Measurements from ENCODE around the gene SERINC3.
A peak's percentile ranks its signal among the peaks of the same experiment; 100 is the strongest.
"Not testable (repeated sequence)": the region's sequence is repeated elsewhere in the genome, so short reads cannot be mapped to it uniquely, and the experiment has no call there.

Gene SERINC3
- total RNA-seq, result 170 to 239 reads per million in 2 experiments

DNA sequence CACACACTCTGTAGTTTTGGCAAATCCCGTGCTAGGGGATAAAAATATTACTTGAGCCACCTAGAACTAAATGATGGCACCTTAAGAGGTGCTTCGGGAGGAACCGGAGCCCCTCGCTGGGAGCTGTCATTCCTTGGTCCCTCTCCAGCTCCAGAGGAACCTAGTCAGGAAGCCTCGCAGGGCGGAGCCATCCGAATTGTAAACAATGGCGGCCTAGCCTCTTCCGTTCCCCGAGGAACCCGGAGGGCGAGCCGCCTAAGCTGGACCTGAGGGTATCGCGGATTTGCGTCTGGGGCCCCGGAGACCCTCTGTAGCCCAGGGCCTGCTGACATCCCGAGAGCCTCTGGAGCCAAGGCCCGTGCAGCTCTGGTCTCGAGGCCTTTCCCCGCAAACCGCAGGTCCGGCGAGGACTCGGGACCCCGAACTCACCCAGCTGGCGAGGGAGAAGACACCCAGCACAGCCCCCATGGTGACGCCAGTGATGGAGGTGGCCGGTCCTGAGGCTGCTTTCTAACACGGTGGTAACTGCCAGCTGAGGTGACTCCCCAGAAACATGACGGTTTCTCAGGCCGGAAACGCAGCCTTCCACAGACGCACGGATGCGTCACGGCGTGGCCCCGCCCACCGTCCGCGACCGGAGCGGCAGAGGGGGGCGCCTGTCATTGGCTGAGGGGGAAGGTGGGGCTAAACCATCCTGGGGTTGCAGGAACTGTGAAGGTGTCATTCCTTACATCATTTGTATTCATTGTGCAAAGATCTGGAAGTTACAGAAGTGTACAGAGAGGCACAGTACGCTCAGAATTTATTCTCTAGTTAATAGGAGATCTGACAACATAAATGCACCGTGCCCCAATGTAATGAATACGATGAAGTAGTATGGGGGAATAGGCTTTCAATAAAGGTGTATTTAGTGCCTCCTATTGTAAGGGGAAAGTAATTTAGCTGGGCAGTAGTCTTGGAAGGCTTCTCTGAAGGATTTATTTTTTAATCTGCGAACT is at the start of gene SERINC3:
Gene SERINC3 (minus strand): TSS at position 587 of the 998 bp plus-strand sequence. CDS start 119 bp downstream, at position 468.
- DNase-seq (ENCODE audit: low read depth), result peak; percentile 97

DNA sequence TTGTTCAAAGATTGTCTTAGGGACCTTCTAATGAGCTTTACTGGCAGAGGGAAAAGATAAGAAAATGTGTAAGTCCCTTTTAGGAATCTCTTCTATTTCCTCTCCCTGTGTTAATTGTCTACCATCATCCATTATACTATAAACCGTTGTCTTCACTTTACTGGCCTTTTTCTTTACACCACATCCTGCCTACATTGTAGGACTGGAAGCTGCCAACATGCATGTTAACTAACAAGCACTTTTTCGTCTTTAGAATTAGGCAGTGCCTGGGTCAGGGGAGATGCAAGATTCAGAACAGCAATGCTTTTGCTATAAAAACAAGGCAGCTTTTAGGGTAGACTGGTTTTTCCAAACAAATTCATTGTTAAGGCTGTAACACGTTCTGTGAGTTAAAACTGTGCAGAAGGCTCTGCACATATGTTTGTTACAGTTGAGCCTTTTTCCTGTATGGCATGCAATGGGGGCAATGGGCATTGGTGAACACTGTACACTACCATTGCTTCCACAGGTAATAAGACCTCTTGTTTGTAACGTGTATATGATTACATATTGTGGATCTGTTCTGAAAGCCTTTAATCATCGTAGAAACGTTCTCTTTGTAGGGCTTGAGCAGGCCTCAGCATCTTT is 49.6 kb upstream of the SERINC3 start:
- DNase-seq (ENCODE audit: low read depth), result no peak

DNA sequence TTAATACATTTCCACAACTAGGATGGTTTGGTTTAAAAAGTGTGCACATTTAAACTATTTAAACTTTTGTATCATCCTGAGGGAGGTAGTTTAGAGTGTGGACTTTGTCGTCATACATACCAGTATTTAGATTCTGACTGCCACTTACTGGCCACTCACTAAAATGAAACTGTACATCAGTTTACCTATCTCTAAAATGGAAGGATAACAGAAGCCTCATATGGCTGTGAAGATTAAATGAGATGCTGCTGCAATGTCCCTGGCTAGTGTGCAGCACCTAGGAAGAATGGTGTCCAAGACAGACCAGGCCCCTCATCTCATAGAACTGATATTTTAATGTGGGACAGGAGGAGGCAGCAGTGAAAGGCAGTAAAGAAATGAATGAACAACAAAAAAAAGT is 48.5 kb upstream of the SERINC3 start:
- no peak for DNase-seq (ENCODE audit: low read depth)

DNA sequence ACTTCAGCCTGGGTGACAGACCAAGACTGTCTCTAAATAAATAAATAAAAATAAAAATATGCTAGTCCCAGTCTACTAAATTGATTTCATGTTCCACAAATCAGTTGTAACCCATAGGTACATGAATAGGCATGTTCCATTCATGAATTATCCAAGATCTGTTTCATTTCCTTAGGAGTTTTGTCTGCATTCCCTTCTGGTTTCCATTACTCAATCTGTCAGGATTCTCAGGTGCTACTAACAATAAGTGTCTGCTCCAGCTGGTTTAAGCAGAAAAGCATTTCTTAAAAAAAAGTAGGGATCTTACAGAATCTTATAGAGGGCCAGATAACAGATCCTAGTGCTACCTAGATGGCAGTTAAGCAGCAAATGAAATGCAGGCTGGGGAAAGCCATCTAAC is 44.9 kb upstream of the SERINC3 start:
- no peak for DNase-seq (ENCODE audit: low read depth)

DNA sequence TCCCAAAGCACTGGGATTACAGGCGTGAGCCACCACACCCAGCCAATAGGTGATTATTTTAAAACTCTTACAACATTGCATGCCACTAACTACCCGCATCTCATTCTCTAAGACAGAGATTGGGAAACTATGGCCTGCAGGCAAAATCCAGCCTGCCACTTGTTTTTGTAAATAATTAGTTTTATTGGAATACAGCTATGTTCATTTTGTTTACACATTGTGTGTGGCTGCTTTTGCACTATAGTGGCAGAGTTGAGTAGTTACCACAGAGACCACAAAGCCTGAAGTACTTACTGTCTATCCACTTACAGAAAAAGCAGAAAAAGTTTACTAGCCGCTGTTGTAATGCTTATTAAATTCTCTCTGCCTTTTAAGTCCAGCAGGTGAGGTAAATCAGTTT is 44.1 kb upstream of the SERINC3 start:
- no peak for DNase-seq (ENCODE audit: low read depth)

DNA sequence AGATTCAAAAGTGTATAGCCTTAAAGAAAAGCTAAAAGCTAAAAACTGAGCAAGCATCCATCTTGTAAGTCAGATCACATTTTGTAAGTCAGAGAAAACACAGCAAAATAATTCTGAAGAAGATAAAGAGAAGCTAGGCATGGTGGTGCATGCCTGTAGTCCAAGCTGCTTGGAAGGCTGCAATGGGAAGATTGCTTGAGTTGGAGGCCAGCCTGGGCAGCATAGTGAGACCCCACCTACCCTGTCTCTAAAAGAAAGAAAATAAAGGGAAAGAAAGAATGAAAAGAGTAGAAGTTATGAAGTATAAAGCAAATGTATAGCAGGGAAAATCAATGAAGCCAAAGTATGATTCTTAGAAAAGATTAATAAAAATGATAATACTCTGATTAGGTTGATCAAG is 40.0 kb upstream of the SERINC3 start:
- DNase-seq (ENCODE audit: low read depth), result no peak

DNA sequence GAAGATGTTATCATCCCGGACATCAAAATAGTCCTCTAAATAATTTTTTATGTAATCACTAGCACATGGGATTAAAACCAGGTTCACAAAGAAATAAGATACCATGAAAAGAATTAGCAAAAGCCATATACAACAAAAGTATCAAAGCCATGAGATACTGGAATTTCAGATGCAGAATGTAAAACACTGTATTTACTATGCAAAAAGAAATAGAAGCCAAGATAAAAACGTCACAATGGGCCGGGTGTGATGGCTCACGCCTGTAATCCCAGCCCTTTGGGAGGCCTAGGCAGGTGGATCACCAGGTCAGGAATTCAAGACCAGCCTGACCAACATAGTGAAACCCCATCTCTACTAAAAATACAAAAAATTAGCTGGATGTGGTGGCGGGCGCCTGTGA is 38.9 kb upstream of the SERINC3 start:
- DNase-seq (ENCODE audit: low read depth), result not testable (repeated sequence)

DNA sequence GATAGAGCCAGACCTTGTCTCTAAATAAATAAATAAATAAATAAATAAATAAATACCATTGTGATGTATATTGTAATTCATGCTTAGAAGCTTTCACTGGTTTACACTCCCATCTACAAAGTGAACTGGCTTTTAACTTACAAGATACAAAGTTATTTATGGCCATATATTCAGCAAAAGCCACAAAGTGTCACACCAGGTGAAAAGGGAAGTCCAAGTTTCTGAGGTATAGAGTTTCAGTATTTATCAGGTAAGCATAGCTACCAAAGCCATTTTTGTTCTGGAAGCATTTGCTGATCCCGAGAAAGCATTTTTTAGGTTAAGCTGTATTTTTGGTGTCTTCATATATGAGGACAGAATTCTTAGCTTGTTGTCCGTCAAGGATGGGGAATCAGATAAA is 38.4 kb upstream of the SERINC3 start:
- no peak for DNase-seq (ENCODE audit: low read depth)

DNA sequence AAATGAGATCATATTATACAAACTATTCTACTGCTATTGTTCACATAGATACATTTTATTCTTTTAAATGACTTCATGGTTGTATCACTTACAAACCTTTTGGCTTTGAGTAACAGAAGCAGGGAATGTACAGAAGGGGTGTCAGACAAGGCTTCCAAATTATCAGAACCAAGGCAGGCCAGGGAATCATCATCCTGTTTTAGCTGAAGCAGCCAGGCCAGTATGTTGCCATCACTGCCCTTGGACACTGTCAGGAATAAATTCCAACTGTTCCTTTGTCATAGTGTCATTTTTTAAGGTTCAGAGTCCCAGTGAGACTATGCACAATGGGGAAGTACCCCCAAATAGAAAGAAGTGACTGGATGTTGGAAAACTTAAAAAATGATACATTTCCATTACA is 37.4 kb upstream of the SERINC3 start:
- DNase-seq (ENCODE audit: low read depth), result no peak

DNA sequence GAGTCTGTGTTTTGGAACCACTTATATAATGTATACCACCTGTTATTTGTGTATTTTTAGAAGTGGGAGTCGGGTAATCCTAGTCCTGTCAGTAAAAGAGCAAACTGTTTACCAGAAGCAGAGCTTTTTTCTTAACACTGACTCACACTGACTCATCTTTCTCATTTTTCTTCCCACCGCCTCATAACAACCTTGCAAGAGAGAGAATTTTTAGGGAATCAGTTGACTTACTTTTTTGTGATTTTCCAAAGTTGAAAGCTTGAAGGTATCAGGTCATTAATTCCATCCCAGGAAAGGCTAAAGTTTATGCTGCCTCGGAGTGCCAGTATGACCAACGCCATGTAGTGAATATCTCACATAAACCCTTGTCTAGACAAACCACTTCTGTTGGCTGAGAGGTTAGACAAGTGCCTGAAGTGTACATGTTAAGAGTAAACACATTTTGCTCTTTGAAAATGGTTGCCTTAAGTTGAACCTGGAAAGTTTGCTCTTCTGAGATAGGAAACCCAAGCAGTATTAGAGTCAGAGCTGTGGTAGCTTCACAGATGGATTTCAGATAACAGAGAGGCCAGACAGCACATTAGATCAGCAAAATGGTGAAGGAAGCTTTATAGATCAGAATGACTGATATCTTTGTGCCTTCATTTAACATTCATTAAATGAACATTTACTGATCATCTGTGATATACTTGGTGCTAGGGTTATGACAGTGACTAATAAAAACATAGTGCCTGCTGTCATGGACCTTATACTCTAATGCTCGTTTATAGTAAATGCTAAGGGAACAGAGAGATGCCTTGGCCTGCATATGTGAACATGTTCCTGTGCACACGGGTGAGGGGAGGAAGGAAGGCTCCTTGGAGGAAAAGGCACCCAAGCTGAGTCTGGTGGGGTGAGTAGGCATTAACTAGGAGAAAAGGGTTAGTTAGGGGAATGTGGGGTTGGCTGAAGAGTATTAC is 31.4 kb upstream of the SERINC3 start:
- DNase-seq (ENCODE audit: low read depth), result no peak

DNA sequence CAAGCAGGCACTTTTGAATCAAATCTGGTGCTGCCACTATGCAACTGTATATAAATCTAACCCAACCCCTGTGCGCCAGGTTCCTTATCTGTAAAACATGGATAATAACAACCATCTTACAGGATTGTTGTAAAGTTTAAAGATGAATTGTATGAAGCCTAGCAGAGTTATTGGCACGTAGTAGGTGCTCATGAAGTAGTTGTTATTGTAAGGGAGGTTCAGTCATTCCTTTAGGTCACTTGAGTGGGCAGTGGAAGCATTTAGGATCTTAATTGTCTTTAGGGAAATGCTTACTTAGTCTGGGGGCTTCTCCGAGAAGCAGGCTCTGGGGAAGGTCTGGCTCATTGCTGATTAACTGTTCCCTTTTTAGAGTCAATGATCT is 30.7 kb upstream of the SERINC3 start:
- no peak for DNase-seq (ENCODE audit: low read depth)

DNA sequence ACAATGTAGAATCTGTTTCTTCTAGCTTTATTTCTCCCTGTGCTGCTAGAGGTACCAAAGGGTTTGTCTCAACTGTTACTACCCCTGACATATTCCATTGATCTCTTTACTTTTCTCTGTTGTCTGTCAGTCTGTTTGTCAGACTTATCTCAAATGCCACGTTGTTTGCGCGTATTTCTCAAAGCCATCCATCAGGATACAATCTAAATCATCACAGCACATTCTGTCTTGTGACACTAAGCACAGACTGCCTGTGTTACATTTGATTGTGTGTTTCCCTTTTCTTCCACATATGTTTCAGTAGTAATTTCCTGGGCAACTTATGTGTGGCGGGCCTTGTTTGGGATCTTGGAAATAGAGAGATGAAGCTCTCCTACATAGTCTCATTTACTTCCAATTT is 30.2 kb upstream of the SERINC3 start:
- DNase-seq (ENCODE audit: low read depth), result no peak

DNA sequence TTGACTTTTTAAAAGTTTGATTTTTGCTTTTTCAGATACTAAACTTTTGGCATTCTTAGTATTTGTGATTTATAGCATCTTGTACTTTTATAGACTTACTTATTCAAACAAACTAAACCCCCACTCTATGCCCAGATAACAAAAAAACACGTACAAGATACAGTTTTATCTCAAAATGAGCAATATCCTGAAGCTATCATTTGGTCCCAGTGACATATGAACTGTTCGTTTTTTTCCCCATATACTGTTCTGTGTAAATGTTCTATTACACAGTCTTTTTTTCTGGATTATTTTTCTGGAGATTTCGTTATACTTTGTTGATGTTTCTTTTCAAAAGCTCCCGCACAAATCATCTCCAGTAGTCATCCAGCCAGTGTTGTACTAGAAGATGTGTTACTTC is 27.3 kb upstream of the SERINC3 start:
- DNase-seq (ENCODE audit: low read depth), result no peak

DNA sequence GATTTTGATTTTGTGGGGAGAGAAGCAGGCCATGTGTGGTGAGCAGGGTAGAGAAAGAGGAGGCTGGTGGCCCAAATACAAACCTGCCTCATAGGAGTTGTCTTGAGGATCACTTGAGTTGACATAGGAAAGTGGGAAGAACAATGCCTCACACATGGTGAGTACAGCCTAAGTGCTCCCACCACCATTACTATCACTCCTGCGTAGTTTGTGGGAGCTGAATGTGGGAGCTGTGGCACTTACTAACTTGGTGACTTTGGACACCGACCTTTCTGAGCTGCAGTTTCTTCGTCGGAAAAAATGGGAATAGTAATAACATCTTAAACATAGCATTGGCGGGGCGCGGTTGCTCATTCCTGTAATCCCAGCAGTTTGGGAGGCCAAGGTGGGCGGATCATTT is 25.5 kb upstream of the SERINC3 start:
- DNase-seq (ENCODE audit: low read depth), result no peak

DNA sequence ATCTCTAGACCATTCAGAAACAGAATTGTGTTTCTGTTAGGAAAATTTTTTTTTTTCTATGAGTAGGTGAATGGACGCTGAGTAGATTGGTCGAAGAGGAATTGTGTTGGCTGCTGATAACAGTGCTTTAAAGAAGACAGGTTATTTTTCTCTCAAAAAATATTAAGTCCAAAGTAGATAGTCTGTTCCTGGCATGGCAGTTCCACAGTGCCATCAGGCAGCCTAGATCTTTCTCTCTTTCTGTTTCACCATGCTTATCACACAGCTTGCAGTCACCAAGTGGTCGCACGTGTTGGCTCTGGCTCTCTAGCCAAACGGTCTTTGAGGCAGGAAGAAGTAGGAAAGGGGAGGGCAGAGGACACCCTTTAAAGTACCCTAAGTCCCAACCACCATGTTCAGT is 22.4 kb upstream of the SERINC3 start:
- no peak for DNase-seq (ENCODE audit: low read depth)

DNA sequence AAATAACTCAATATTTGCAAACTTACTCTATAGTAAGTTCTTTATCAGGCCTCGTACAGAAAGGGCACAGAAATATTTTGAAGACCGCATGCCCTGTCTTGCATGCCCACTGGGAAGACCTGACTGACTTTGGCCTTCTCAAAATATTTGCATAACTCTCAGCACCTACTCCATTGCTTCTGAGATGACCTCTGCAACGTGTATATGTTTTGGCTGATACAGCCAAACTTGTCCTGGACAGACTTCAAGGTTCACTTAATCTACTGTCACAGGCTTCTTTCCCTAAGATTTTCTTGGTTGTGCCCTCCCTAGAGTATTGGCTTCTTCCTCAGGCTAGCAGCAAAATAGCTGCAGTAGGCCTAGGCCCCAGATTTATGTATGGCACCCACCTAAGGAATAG is 21.5 kb upstream of the SERINC3 start:
- no peak for DNase-seq (ENCODE audit: low read depth)

DNA sequence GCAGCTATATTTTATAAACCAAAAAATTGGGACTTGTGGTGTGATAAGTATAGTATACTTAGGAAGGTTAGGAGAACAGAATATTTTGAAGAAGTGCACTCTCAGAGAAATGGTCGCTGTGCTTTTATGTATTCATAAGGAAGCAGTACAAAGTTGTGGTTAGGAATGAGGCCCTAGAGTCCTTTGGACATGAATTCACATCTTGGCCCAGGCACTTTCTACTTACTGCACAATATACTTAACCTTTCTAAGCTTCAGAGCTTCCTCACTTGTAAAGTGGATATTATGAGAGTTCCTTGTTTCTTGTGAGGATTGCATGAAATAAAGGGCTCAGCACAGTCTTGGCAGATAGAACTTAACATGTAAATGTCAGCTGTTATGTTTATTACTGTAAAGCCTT is 21.0 kb upstream of the SERINC3 start:
- no peak for DNase-seq (ENCODE audit: low read depth)

DNA sequence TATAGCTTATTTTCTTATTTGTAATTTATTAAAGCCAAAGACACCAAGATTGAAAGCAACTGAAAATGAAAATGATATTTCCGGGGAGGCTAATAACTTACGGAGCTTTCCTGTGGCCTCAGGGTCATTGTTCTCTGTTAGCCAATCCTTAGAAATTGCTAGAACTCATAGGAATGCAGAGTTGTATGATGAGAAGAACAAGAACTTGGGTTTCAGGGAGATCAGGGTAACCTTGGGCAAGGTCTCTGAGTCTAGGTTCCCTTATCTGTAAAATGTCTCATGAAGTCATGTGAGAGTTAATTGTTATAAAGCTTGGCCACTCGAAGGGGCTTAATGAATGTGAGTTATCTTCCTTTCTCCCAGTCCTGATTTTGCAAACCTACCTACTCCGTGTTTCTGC is 20.1 kb upstream of the SERINC3 start:
- DNase-seq (ENCODE audit: low read depth), result no peak

DNA sequence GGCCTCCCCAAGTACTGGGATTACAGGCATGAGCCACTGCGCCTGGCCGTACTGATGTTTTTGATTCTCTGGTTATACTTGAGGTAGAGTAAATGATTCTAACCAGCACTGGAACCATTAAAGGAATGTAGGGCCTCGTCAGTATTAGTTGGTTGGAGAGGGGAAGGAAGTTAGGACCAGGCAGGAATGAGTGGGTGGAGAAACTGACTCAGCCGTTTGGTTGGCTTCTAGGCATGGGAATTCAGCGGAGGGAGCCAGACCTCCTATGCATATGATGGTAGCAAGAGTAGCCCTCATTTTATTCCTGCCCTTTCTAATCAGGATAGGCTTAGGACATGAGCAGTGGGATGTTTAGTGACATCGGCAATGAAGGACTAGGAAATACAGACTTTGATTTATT is 19.0 kb upstream of the SERINC3 start:
- DNase-seq (ENCODE audit: low read depth), result no peak

DNA sequence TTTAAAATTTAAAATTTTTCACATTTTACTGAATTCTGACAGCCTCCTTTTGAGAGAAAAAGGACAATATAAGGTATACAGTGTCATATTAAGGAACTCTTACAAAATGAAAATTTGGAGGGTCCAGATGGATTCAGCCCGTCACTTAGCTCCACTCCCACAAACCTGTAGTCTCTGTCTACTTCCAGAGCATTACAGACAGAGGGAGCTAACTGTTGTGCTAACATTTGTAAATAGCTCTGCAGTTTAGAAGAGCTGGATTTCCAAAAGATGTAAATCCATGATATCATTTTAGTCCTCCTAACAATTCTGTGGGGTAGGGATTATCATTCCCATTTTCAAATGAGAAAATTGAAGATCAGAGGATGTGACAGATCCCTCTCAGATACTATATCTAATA is 16.1 kb upstream of the SERINC3 start:
- no peak for DNase-seq (ENCODE audit: low read depth)

DNA sequence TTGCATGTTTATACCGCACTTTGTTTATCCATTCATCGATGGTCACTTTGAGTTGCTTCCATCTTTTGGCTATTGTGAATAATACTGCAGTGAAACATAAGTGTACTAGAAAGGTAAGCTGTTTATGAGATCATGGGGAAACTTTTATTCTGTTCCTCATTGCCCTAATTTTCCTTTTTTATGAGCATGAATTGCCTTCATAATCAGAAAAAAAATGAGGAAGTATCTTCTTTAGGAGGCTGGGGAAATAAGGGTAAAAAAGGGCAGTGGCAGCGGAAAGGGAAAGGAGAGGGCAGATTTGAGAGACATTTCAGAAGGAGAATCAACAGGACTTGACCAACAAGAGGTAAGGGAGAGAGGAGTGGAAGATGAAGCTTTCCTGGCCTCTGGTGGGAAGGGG is 14.3 kb upstream of the SERINC3 start:
- no peak for DNase-seq (ENCODE audit: low read depth)

DNA sequence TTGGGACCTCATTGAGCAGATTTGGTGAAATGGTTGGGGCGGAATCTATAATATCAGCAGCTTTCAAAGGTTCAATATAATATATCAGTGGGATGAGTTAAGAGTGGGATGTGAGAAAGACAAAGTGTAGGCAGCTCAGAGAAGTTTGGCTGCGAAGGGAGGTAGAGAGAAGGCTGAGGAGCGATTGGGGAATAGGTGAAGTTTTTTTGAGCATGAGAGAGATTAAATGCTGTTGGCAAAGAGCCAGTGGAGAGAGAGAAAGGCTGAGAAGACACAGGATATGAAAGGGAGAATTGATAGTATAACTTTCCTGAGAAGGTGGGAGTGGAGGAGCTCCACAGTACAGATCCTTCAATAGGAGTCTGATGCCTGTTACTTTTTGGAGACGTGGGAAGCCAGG is 12.1 kb upstream of the SERINC3 start:
- DNase-seq (ENCODE audit: low read depth), result no peak
